ENCODE results near the gene TMEM140.
"Not testable (repeated sequence)": the region's sequence is repeated elsewhere in the genome, so short reads cannot be mapped to it uniquely, and the experiment has no call there.

The TMEM140 gene

GRCh38 chr7:135211946-135212685 is 64.2 kb downstream of the TMEM140 start:
- ChIA-PET POLR2A (interaction anchor here (1.4 to 2.7 kb wide), 4 partner anchors 41 to 780 kb away, joined by 3 to 12 read pairs (median 6); partner anchors contain the start of genes AGBL3 and CYREN), CTCF (interaction anchor here (0.6 to 1.4 kb wide), 2 partner anchors 63 to 144 kb away, joined by 3 read pairs; no protein-coding TSS in a partner anchor)
- TF ChIP-seq ZNF384 (IDR thresholded peaks at IDR 0.05) (peak; percentile 72; the same call in 1 of the 2 replicates), L3MBTL2 (conservative IDR thresholded peaks at IDR 0.05) (peak; percentile 55; the same call in 1 of the 2 replicates), TARDBP (IDR thresholded peaks at IDR 0.05) (0 out of 2 replicates have a peak, but pooled peaks have one; percentile 51)
- not testable (repeated sequence) for DNase-seq (ENCODE audit: extremely low spot score)

- ChIA-PET CTCF (interaction anchor here (0.6 to 1.6 kb wide), 3 partner anchors 19 to 304 kb away, joined by 3 to 7 read pairs (median 4); partner anchors contain the start of gene STRA8), POLR2A (no interaction called here)
- DNase-seq (ENCODE audit: extremely low spot score): no peak
- TF ChIP-seq L3MBTL2 (conservative IDR thresholded peaks at IDR 0.05) (no peak), BHLHE40 (IDR thresholded peaks at IDR 0.05; ENCODE audit: borderline replicate concordance) (no peak), ARNT (IDR thresholded peaks at IDR 0.05) (no peak), SP1 (IDR thresholded peaks at IDR 0.05) (no peak), PKNOX1 (IDR thresholded peaks at IDR 0.05) (no peak)
Measured at GRCh38 chr7:135213831-135214230, 66.0 kb downstream of the TMEM140 start.

GRCh38 chr7:135215180-135215579 is 67.3 kb downstream of the TMEM140 start:
- CTCF ChIA-PET: no interaction called here
- DNase-seq (ENCODE audit: extremely low spot score): no peak
- no peak for TF ChIP-seq TARDBP (IDR thresholded peaks at IDR 0.05)
- TF ChIP-seq FOXA1 (IDR thresholded peaks at IDR 0.05): no peak
- TF ChIP-seq L3MBTL2 (conservative IDR thresholded peaks at IDR 0.05): no peak
- no peak for TF ChIP-seq HDGF (IDR thresholded peaks at IDR 0.05; ENCODE audit: borderline replicate concordance)
- no peak for TF ChIP-seq ELF4 (IDR thresholded peaks at IDR 0.05)
- TF ChIP-seq SP1 (IDR thresholded peaks at IDR 0.05): no peak
- no peak for TF ChIP-seq ZNF384 (IDR thresholded peaks at IDR 0.05)
- TF ChIP-seq PKNOX1 (IDR thresholded peaks at IDR 0.05): no peak
- no peak for TF ChIP-seq FOXM1 (IDR thresholded peaks at IDR 0.05; ENCODE audit: borderline replicate concordance)
- TF ChIP-seq FOXK2 (IDR thresholded peaks at IDR 0.05): no peak
- TF ChIP-seq CTBP1 (IDR thresholded peaks at IDR 0.05; ENCODE audit: borderline replicate concordance): no peak
- no peak for TF ChIP-seq NFRKB (IDR thresholded peaks at IDR 0.05)
- TF ChIP-seq LEF1 (IDR thresholded peaks at IDR 0.05; ENCODE audit: borderline replicate concordance): no peak
- no peak for TF ChIP-seq BHLHE40 (IDR thresholded peaks at IDR 0.05; ENCODE audit: borderline replicate concordance)
- POLR2A ChIA-PET: no interaction called here

- CTCF ChIA-PET: no interaction called here
Measured at GRCh38 chr7:135215698-135216097, 67.8 kb downstream of the TMEM140 start.

More at GRCh38 chr7:135215698-135216097, 67.8 kb downstream of the TMEM140 start:
- POLR2A ChIA-PET: no interaction called here
- TF ChIP-seq CTBP1 (IDR thresholded peaks at IDR 0.05; ENCODE audit: borderline replicate concordance): no peak
- TF ChIP-seq FOXK2 (IDR thresholded peaks at IDR 0.05): no peak
- TF ChIP-seq ARNT (IDR thresholded peaks at IDR 0.05): no peak
- TF ChIP-seq SP1 (IDR thresholded peaks at IDR 0.05): no peak
- no peak for TF ChIP-seq L3MBTL2 (conservative IDR thresholded peaks at IDR 0.05)
- no peak for TF ChIP-seq ZNF384 (IDR thresholded peaks at IDR 0.05)
- no peak for TF ChIP-seq SUZ12 (IDR thresholded peaks at IDR 0.05)
- no peak for DNase-seq (ENCODE audit: extremely low spot score)

All from HEK293T (cell line).